Spleen (tissue), 7 donors: ENCODE results near the gene NEIL1.

Experiments used
- CTCF ChIP-seq, 11 experiments: fragments of 200-600 bp in 7 of 11; fragments of 450-650 bp in 4 of 11; sonication (generic) in 4 of 11; IDR thresholded peaks in 8 of 11; conservative IDR thresholded peaks in 3 of 11; 1 replicate in 7 of 11; 2 replicates in 4 of 11; pipeline versions ENCODE4 v1.4.0 to v1.8.0; 2016 to 2021; ENCODE audit warnings: antibody characterized with exemption in 11 of 11, inconsistent platforms in 4 of 11, mild to moderate bottlenecking in 1 of 11
- POLR2A ChIP-seq, 3 donors: fragments of 450-650 bp; IDR thresholded peaks; one replicate each; pipeline ENCODE4 v1.5.1; 2017; ENCODE audit warnings: antibody characterized with exemption in 3 of 3, mild to moderate bottlenecking in 1 of 3
- POLR2AphosphoS5 ChIP-seq, 3 donors: sonication (generic); formaldehyde crosslinking; IDR thresholded peaks; one replicate each; pipeline ENCODE4 v1.5.1; 2017; ENCODE audit warnings: antibody characterized with exemption in 3 of 3
- donor health status: DM: no; HTN: no; CAD: no; lungs with moderate emphysema.
- donor health status: DM: no; HTN: no; CAD: no.
- donor health status: DM: no; HTN: no; CAD: no.

GRCh38 chr15:75352186-75353080 is 5.6 kb downstream of the NEIL1 start:
- TF ChIP-seq CTCF (IDR thresholded peaks at IDR 0.05 in 8 of 11, conservative IDR thresholded peaks at IDR 0.05 in 3 of 11) (no peak), POLR2A (IDR thresholded peaks at IDR 0.05) (no peak), POLR2AphosphoS5 (IDR thresholded peaks at IDR 0.05) (peak in 1 of 3 donors; percentile 69)
